ENCODE measurements around the gene FER. TPM values are rescaled to one million over a fixed set of nuclear protein-coding genes. Genes with fewer than 3 reads are reported as not detected.
A peak's percentile ranks its signal among the peaks of the same experiment; 100 is the strongest.

The FER gene
- total RNA-seq, 2 donors from 2014 or later = 17.6 to 19.0 TPM

DNA sequence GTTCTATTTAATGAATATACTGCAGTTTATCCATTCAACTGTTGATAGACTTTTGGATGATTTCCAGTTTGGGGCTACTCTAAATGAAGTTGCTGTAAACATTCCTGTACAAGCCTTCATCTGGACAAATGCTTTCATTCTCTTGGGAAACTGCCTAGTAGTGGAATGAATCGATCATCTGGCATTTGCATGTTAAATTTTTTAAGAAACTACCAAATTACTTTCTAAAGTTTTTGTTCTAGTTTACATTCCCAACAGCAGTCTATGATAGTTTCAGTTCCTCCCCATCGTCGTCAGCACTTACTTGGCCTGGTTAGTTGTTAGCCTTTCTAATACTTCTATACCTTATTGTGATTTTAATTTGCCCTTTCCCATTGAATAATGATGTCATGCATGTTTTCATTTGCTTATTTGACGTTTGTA, 306.3 kb downstream of the FER start:
- no peak for DNase-seq
- no peak for ATAC-seq
- intact Hi-C loops (cut with DNase I) = no loop called here

DNA sequence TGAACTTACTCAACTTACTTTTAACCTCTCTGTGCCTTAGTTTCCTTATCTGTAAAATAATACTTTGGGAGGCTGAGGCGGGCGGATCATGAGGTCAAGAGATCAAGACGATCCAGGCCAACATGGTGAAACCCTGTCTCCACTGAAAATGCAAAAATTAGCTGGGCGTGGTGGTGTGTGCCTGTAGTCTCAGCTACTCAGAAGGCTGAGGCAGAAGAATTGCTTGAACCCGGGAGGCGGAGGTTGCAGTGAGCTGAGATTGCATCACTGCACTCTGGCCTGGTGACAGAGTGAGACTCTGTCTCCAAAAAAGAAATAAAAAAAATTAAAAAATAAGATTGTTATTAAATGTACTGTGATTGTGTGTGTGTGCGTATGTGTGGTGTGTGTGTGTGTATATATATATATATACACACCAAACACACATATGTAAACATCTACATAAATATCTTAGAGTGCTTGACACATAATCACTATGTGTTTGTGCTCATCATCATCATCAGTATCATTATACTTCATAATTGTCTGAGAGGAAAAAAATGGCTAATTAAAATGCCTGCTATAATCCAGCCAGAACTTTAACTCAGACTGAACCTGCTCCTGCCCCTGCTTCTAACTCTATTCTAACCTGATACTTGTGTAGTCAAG, 312.8 kb downstream of the FER start:
- intact Hi-C loops (cut with DNase I) = no loop called here
- no peak for DNase-seq
- no peak for ATAC-seq

DNA sequence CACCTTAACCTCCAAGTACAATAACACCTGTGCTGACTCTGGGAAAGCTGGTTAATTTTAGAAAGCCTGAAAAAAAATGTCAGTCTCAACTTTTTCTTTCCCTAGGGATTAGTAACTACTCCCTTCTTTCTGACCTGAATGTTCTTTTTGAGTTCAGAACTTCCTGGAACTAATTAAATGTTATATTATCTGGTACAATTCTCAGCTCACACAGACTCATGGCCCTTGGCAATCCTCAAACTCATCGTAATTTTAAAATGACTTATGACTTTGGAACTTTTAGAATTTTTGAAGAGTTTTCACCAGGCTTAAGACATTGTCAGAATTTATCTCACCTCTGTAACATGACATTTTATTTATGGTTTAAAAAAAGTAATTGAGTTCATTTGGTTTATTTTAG, 315.0 kb downstream of the FER start:
- intact Hi-C loops (cut with DNase I) = no loop called here
- no peak for ATAC-seq
- DNase-seq = no peak

DNA sequence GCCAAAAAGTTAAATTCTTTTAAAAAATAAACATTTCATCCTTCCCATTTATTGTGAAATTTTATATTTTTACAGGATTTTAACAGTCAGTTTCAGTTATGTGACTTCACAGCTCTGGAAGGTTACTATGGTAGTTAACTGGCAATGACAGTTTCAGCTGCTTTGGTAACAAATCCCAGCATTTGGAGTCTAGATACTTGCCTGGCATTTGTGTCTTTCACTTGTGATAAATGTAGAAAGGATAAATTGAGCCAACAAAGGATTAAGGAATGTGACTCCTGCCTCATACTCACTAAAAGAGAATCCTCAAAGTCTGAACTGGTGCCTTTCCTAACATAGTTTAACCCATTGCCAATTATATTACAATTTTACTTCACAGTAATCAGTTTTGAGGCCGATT, 315.5 kb downstream of the FER start:
- intact Hi-C loops (cut with DNase I) = no loop called here
- no peak for DNase-seq
- ATAC-seq = no peak

DNA sequence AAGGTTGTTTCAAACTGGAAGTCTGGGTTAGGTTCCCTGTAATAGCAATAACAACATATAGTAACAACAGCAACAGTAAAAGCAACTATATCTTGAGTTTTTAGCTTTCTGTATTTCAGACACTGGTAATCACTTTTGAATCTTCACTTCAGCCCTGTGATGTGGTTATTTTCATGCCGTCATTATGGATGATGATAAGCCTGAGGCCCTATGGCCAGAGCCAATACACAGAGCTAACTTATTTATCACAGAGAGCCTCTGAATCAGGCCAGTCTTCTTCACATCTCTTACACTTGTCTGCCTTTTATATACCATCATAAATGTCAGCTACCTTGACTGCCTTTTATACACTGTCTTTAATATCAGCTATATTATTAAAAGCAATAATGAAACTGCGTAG, 329.0 kb downstream of the FER start:
- ATAC-seq = no peak
- intact Hi-C loops (cut with DNase I) = no loop called here
- DNase-seq = no peak

DNA sequence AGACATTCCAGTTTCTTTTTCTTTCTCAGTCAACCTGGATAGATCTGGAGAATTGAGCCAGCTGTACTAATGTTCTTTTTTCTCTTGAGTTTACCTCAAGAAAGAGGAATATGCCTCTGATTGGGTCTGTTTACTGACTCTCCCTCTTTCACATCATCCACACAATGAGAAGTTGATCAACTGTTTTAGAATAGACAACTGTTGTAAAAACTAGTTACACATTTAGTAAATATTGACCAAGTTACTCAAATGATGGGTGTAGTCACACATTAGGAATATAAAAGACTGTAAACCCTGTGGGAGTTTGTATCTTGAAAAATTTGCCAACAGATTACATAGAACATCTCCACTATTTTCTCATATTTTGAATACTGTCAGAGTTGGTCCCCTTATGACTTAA, 330.8 kb downstream of the FER start:
- intact Hi-C loops (cut with DNase I) = no loop called here
- no peak for DNase-seq
- no peak for ATAC-seq

DNA sequence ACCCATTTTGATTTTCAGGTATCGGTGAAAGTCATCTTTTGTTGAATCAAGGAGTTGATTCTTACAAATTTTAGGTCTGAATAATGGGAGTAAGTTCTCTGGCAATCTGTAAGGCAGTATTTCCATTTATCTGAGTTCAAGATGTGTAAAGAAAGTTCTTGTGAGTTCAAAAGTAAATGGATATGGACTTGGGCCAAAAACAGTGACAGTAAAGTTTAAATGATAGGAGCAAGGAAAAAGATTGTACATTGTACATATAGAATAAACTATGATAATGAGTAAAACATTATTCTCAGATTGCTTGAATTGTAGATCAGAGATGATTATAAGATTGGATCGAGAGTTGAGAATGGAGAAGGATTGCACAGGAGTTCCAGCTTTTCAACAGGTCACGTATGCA, 332.8 kb downstream of the FER start:
- no peak for DNase-seq
- ATAC-seq = no peak
- intact Hi-C loops (cut with DNase I) = no loop called here

DNA sequence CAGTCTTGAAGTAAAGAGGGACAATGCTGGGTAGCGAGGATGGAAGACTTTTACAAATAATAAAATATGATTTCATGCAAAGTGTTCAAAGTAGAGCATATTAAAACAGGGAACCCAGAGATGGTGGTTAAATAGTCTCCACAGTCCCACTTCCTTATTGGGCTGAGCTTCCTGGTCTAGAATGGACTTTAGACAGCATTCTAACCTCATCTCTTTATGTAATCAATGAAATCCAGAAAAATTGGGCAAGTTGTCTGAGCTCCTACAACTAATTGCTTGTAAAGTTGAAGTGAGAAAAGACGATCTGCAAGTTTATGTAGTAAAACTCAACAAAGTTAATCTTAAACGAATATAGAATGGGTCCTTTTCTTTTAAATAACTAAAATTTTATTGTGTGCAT, 333.2 kb downstream of the FER start:
- ATAC-seq = no peak
- no peak for DNase-seq

DNA sequence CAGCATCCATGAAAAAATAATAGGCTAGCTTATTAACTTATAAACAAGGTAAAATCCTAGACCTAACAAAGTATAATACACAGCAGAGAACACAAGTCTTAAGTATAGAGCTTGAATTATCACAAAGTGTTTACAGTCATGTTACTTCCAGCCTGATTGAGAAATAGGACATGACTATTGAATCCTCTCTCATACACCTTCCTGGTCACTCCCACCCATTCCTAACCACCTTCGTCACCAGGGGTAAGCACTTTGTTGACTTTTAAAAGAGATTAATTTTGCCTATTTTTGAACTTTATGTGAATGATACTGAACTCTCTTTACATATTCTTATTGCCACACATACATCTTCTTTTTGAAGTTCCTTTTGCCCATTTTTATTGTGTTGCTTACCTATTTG, 336.2 kb downstream of the FER start:
- no peak for ATAC-seq
- intact Hi-C loops (cut with DNase I) = no loop called here
- no peak for DNase-seq

More for the DNA sequence above, 333.2 kb downstream of the FER start:
- intact Hi-C loops (cut with DNase I) = no loop called here

DNA sequence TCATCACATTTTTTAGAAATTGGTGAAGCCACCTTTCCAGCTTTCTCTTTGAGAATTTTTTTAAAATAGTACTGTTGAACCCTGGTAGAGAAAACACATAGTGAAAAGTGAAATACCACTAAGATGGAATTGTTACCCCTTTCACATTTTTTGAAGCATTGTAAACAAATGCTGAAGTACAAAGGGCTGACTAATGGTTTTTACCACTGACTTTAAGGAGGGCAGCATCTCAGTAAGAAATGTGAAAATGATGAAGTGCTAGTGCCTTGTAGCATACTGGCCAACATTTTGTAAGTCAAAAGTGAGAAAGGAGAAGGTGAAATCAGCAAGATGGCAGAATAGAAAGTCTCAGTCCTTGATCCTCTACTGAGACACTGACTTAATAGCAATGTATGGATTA, 341.5 kb downstream of the FER start:
- intact Hi-C loops (cut with DNase I) = no loop called here
- ATAC-seq (no peak), DNase-seq (no peak)

DNA sequence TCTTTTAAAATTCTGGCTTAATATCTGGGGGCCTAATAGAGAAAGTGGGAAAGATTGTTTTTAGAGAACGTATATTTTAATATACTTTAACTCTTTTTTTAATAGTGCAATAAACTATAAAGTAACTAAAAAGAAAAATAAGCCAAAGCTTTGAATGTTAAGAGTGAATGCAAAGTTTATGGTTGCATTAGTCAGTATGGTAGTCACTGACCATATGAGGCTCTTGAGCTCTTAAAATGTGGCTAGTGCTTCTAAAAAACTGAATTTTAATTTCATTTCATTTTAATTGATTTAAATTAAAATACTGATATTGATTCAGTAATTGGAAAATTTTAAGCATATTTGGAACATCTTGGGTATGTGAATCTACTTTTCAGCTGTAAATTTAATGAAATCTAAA, 351.4 kb downstream of the FER start:
- ATAC-seq (no peak), DNase-seq (no peak)
- intact Hi-C loops (cut with DNase I) = no loop called here

DNA sequence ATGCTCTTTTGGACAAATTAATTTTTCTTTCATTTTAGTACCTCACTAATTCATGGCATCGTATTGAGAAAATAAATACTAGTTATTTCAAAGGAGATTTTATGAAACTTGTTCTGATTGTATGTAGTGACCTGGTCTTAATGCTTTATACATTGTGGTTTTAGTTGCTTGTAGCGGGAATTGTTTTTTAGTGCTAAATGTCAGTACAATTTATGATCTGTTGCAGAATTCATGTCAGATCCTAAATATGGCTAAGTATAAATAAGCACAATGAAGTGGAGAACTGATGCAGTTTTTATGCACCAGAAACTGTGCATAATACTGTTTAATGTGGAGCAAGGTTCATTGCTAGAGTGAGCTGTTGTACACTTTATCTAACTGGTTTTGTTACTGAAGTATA, 353.3 kb downstream of the FER start:
- intact Hi-C loops (cut with DNase I) = no loop called here
- DNase-seq (no peak), ATAC-seq (no peak)

DNA sequence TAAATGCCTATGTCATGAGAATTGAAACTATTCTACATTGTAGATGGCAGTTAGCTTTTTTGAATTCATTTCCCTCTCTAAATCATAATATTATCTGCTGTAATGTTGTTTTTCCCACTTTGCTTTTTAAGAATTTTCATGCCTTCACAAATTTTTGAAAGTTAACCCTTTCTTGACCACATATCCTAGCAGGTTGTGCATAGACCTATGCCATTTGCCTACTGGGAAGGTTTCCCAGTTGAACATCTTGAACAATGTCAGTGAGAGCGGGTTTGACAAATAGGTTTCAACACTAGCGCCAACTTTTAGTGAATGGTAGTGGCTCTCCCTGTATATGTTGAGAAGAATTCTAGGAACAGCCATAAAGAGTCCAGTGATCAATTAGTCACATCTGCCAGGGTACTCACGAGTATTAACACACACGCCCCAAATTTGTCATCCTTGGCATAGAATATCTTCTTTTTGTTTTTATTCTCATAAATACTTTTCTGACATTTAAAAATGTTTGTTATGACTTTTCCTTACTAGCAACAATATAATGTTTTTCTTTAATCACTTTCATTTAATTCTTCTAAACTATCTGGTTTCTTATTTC, 354.5 kb downstream of the FER start:
- intact Hi-C loops (cut with DNase I) = no loop called here
- DNase-seq (no peak), ATAC-seq (no peak)

DNA sequence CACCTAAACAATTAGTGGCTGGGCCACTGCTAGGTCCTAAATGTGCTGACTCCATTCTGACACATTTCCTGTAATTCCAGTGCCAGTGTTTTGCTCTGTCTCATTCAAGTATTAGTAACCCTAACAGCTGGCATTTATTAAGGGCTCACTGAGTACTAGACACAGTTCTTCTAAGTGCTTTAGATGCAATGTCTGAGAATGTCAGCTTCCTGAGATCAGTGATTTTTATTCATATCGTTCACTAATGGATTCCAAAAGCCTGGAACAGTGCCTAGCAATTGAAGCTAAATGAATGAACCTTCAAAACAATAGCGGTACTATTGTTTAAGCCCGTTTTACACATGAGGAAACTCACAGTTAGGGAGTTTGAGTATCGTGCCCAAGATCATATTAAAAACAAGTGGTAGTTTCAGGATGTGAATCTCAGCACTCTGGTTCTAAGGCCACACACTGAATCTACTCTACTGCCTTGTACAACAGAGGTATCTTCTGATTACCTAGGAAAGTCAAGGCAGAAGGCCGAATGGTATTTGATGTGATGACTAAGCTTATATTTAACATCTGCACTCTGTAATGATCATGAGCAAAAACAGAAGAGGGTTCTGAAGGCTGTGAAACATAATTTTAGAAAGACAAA, 358.1 kb downstream of the FER start:
- ATAC-seq (peak; percentile 59 to 95), DNase-seq (no peak)
- intact Hi-C loops (cut with DNase I) = no loop called here

DNA sequence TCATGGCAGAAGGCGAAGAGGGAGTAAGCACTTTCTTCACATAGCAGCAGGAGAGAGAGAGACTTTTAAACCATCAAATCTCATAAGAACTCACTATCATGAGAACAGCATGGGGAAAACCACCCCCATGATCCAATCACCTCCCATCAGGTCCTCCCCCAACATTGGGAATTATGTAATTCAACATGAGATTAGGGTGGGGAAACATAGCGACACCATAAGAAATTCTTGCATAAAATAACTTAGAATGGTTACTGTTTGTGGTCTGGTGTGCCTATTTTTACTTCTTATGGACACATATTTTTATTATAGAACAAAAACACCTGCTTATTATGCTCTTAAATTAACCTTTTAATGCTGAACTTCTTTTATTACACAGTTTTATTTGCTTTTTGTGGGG, 364.0 kb downstream of the FER start:
- intact Hi-C loops (cut with DNase I) = no loop called here
- DNase-seq (no peak), ATAC-seq (no peak)

DNA sequence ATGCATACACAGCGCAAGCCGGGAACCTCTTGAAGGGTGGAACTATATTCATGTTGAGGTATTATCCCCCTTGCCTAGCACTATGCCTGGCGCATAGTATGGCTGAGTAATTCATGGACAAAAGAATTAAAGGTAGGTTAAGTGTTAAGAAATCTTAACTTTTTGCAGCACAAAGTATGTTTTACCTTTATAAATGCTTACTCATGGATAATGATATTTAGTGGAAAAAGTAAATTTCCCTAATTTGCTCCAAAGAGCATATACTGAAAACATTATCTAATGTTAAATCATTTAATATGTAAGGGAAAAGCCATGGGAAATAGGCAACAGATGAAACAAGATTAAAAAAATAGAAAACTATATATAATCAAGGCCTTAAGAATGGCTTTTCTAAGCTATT, 365.9 kb downstream of the FER start:
- ATAC-seq (no peak), DNase-seq (no peak)
- intact Hi-C loops (cut with DNase I) = no loop called here

DNA sequence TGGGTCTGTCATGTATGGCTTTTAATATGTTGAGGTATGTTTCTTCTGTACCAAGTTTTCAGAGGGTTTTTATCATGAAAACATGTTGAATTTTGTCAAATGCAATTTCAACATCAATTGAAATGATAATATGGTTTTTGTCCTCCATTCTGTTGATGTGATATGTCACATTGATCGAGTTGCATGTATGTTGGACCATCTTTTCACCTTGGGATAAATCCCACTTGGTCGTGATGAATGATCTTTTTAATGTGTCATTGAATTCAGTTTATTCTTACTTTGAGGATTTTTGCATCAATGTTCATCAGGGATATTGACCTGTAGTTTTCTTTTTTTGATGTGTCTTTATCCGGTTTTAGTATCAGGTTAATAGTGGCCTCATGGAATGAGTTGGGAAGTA, 373.5 kb downstream of the FER start:
- DNase-seq (no peak), ATAC-seq (no peak)
- intact Hi-C loops (cut with DNase I) = no loop called here

DNA sequence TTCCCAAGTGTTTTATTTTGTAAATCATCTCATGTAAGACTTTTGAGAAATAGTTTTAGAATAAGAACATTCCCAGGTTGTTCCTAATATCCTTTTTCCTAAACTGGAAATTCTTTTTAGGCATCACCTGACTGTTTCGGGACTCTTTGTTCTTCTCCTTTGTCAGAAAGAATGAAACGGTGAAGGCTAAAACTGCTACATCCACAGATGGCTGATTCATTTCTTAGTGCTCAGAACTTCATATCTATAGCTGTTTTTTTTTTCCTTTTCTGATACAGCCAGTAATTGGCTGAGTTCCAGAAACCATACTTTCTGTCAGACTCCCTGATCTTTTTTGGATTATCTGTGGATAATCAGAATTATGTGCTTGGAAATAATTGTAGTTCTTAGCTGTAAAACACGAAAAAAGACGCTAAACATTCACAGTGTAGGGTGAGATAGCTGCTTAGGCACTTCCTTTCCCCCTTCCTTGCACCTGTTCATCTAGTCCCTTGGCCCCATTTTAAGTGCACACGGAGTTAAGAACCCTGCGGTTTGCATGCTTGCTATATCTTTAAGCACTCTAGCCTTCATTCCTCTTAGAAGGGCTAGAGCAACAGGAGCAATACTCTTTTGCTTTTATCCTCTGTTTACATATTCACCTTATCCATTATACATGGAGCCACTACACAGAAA, 378.2 kb downstream of the FER start:
- DNase-seq (no peak), ATAC-seq (no peak)
- intact Hi-C loops (cut with DNase I) = no loop called here

DNA sequence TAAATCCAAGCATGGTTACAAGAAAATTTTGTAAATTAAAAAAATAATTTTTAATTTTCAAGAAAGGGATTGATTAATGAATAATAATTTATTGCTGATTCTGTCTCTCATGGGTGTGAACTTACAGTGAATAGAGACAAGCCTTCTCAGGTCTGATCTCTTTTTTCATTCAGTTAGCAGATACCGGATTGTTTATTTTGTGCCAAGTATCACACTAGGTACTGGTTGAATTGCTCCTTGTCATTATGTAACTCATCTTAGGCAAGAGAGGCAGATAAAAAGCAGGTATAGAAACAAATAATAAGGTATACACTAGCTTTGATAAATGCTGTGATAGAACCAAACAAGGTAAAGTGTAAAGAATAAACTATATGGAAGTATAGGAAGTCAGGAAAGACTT, 378.8 kb downstream of the FER start:
- ATAC-seq = no peak
- DNase-seq = no peak
- intact Hi-C loops (cut with DNase I) = no loop called here

DNA sequence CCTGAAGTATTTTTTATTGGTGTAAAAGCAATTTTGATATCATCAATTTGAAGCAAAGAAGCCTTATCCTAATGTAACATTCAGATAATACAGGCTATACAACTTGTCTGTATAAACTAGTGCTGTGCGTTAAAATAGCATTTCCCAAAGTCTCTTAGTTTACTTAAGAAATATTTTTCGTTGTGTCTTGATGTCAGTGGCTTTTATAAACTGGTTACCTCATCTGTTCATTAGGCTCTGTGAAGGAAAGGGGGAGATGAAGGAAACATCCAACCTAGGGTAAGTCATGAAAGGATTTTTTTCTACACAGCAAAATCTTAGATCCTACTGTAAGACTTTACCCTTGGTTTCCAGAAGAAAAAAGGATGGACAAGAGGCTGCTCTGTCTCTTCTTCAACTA, 389.2 kb downstream of the FER start:
- ATAC-seq (no peak), DNase-seq (no peak)
- intact Hi-C loops (cut with DNase I) = no loop called here
